DND-41 (cell line): Measurements from ENCODE around the gene ITGB1BP1.

Experiments
- EZH2 ChIP-seq: IDR thresholded peaks from 3 replicates; pipeline ENCODE4 v1.6.1; 2012; ENCODE audit warnings: borderline replicate concordance, low read depth, mild to moderate bottlenecking, moderate library complexity, low read length, inconsistent platforms; ENCODE audit not compliant: severe bottlenecking
- TF ChIP-seq, protein P1 (sequence below): IDR thresholded peaks from 2 replicates; pipeline ENCODE4 v1.5.1; 2012; ENCODE audit warnings: borderline replicate concordance, low read length, moderate library complexity, mild to moderate bottlenecking; ENCODE audit not compliant: poor library complexity, severe bottlenecking; ENCODE audit errors: extremely low read depth

DNA sequence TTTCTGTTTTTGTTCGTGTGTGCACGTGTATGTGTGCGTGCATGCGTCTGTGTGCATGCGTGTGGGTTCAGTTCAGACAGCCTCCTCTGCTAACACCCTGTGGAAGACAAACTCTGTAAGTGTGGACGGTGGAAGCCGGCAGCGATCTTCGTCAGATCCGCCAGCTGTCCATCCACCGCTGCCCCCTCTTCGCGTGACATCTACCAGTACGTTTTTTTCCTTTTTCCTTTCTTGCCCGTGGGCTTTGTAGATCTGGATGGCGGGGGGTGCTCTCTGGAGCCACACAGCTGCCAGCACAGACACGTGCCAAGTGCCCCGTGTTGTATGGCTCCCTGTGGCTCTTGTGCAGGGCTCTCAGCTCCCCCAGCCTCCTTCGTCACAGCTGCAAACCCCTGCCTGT lies 32.3 kb downstream of the ITGB1BP1 start:
- TF ChIP-seq, protein P1, sequence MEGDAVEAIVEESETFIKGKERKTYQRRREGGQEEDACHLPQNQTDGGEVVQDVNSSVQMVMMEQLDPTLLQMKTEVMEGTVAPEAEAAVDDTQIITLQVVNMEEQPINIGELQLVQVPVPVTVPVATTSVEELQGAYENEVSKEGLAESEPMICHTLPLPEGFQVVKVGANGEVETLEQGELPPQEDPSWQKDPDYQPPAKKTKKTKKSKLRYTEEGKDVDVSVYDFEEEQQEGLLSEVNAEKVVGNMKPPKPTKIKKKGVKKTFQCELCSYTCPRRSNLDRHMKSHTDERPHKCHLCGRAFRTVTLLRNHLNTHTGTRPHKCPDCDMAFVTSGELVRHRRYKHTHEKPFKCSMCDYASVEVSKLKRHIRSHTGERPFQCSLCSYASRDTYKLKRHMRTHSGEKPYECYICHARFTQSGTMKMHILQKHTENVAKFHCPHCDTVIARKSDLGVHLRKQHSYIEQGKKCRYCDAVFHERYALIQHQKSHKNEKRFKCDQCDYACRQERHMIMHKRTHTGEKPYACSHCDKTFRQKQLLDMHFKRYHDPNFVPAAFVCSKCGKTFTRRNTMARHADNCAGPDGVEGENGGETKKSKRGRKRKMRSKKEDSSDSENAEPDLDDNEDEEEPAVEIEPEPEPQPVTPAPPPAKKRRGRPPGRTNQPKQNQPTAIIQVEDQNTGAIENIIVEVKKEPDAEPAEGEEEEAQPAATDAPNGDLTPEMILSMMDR: no peak
- no peak for TF ChIP-seq EZH2
